ENCODE results near the gene SLC6A4. TPM values are rescaled to one million over a fixed set of nuclear protein-coding genes. Genes with fewer than 3 reads are reported as not detected.

SLC6A4 gene
- total RNA-seq, 2 donors from 2014 or later = 0.38 to 1.8 TPM

DNA sequence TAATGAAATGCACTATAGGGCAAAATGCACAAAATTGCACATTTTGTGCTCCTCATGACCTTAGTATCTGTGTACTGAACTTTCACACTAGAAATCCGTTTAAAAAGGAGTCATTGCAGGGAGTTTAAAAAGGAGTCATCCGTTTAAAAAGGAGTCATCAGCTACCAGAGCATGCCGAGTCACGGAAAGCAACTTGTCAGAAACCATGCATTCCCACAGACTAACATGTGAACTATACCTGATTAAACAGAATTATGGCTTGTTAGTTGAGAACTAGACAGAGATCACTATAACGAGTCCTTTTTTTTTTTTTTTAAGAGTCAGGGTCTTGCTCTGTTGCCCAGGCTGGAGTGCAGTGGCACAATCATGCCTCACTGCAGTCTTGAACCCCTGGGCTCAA, 35.9 kb downstream of the SLC6A4 start:
- H3K4me1 Mint-ChIP-seq = no peaks in the 10 kb centered on the region
- Histone ChIP-seq H3K9me3 (ENCODE audit: control insufficient read depth, low read length) (no peaks in the 10 kb centered on the region), H3K4me1 (ENCODE audit: control insufficient read depth, insufficient read depth, low read length) (no peaks in the 10 kb centered on the region), H3K4me3 (ENCODE audit: low read length) (no peak overlapping the region), H3K27me3 (ENCODE audit: control insufficient read depth, insufficient read depth, low read length, poor library complexity, severe bottlenecking) (no peaks in the 10 kb centered on the region), H3K9ac (ENCODE audit: extremely low read depth, low read length, poor library complexity, severe bottlenecking) (no peak overlapping the region), H3K27ac (ENCODE audit: low read depth, low read length) (no peak overlapping the region), H3K36me3 (ENCODE audit: control insufficient read depth, insufficient read depth, low read length) (no peaks in the 10 kb centered on the region)
- DNase-seq = no peak
- no peaks in the 10 kb centered on the region for H3K9me3 Mint-ChIP-seq
- no peaks in the 10 kb centered on the region for H3K27me3 Mint-ChIP-seq (ENCODE audit: insufficient read depth)
- WGBS, 2 experiments (ENCODE audit: insufficient coverage in 1 of 2, insufficient read length in 1 of 2) = 85 to 95% methylated on average over 3 to 5 of the region's 5 CpGs
- H3K27ac Mint-ChIP-seq = no peak overlapping the region
- no peak for TF ChIP-seq CTCF (conservative IDR thresholded peaks at IDR 0.05)
- no peak overlapping the region for H3K4me3 Mint-ChIP-seq
- H3K36me3 Mint-ChIP-seq (ENCODE audit: low read depth) = no peaks in the 10 kb centered on the region

- no peaks in the 10 kb centered on the region for H3K36me3 Mint-ChIP-seq (ENCODE audit: low read depth)
- H3K4me3 Mint-ChIP-seq = no peak overlapping the region
Observed at GRCh38 chr17:30197416-30197815, 38.1 kb downstream of the SLC6A4 start.

GRCh38 chr17:30196504-30196903, 39.0 kb downstream of the SLC6A4 start:
- no peaks in the 10 kb centered on the region for H3K27me3 ChIP-seq (ENCODE audit: control insufficient read depth, insufficient read depth, low read length, poor library complexity, severe bottlenecking)
- H3K9me3 Mint-ChIP-seq = no peaks in the 10 kb centered on the region
- no peaks in the 10 kb centered on the region for H3K4me1 ChIP-seq (ENCODE audit: control insufficient read depth, insufficient read depth, low read length)
- no peak for DNase-seq
- no peak overlapping the region for H3K9ac ChIP-seq (ENCODE audit: extremely low read depth, low read length, poor library complexity, severe bottlenecking)
- WGBS, 2 experiments (ENCODE audit: insufficient coverage in 1 of 2, insufficient read length in 1 of 2) = 89% methylated on average over 2 of the region's 3 CpGs; no CpG with 5 or more reads in 1 of the 2 experiments
- no peak for TF ChIP-seq CTCF (conservative IDR thresholded peaks at IDR 0.05)
- H3K9me3 ChIP-seq (ENCODE audit: control insufficient read depth, low read length) = no peaks in the 10 kb centered on the region
- no peaks in the 10 kb centered on the region for H3K4me1 Mint-ChIP-seq
- H3K27ac ChIP-seq (ENCODE audit: low read depth, low read length) = no peak overlapping the region
- H3K27me3 Mint-ChIP-seq (ENCODE audit: insufficient read depth) = no peaks in the 10 kb centered on the region
- H3K4me3 Mint-ChIP-seq = no peak overlapping the region
- no peak overlapping the region for H3K4me3 ChIP-seq (ENCODE audit: low read length)
- no peak overlapping the region for H3K27ac Mint-ChIP-seq
- no peaks in the 10 kb centered on the region for H3K36me3 Mint-ChIP-seq (ENCODE audit: low read depth)
- H3K36me3 ChIP-seq (ENCODE audit: control insufficient read depth, insufficient read depth, low read length) = no peaks in the 10 kb centered on the region

More at GRCh38 chr17:30197416-30197815, 38.1 kb downstream of the SLC6A4 start:
- Histone ChIP-seq H3K36me3 (ENCODE audit: control insufficient read depth, insufficient read depth, low read length) (no peaks in the 10 kb centered on the region), H3K4me3 (ENCODE audit: low read length) (no peak overlapping the region), H3K9ac (ENCODE audit: extremely low read depth, low read length, poor library complexity, severe bottlenecking) (no peak overlapping the region), H3K9me3 (ENCODE audit: control insufficient read depth, low read length) (no peaks in the 10 kb centered on the region), H3K27me3 (ENCODE audit: control insufficient read depth, insufficient read depth, low read length, poor library complexity, severe bottlenecking) (no peaks in the 10 kb centered on the region), H3K27ac (ENCODE audit: low read depth, low read length) (no peak overlapping the region), H3K4me1 (ENCODE audit: control insufficient read depth, insufficient read depth, low read length) (no peaks in the 10 kb centered on the region)
- H3K27ac Mint-ChIP-seq = no peak overlapping the region
- no peak for DNase-seq
- H3K27me3 Mint-ChIP-seq (ENCODE audit: insufficient read depth) = no peaks in the 10 kb centered on the region
- H3K9me3 Mint-ChIP-seq = no peaks in the 10 kb centered on the region
- H3K4me1 Mint-ChIP-seq = no peaks in the 10 kb centered on the region
- no peak for TF ChIP-seq CTCF (conservative IDR thresholded peaks at IDR 0.05)
- 94 to 96% methylated on average over 3 to 4 of the region's 4 CpGs for WGBS, 2 experiments (ENCODE audit: insufficient coverage in 1 of 2, insufficient read length in 1 of 2)

All from endodermal cell (in vitro differentiated cells).